ENCODE measurements around the gene FBXO34. TPM values are rescaled to one million over a fixed set of nuclear protein-coding genes. Genes with fewer than 3 reads are reported as not detected.

Gene FBXO34
- total RNA-seq, 2 experiments from 2014 or later, result 28.3 to 29.7 TPM

DNA sequence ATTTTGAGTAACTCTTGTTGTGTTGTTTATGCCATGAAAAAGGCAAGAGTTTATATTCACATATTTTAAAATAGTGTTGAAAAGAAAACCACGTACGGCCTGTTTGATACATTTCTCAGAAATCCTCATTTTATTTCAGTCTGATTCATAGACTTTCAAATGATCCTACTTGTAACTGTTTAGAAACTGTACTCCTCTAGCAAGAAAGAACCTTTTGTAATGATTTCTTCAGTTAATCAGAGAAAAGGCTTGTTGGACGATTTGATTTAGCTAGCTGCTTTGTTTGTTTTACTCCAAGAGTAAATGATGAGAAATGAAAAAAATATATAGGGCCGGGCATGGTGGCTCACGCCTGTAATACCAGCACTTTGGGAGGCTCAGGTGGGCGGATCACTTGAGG lies 17.2 kb downstream of the FBXO34 start:
- Histone ChIP-seq H3K27me3 (ENCODE audit: control insufficient read depth in 1 of 2, insufficient read depth in 2 of 2, low read length in 2 of 2) (no peaks in the 10 kb centered on the region), H3K9me3 (ENCODE audit: control insufficient read depth in 1 of 2, insufficient read depth in 1 of 2, low read length in 2 of 2) (no peaks in the 10 kb centered on the region), H3K36me3 (ENCODE audit: insufficient read depth, low read length) (no peaks in the 10 kb centered on the region), H3K4me1 (ENCODE audit: insufficient read depth, low read length) (peaks cover 12% of the 10 kb centered on the region), H3K4me3 (ENCODE audit: low read length) (no peak overlapping the region), H3K27ac (ENCODE audit: low read depth in 1 of 2, low read length in 2 of 2) (no peak overlapping the region)
- H3K27ac Mint-ChIP-seq, result no peak overlapping the region
- ATAC-seq (ENCODE audit: poor library complexity) (no peak), DNase-seq (no peak)
- no peaks in the 10 kb centered on the region for H3K27me3 Mint-ChIP-seq
- H3K36me3 Mint-ChIP-seq (ENCODE audit: low read depth), result no peaks in the 10 kb centered on the region
- H3K4me3 Mint-ChIP-seq, result no peak overlapping the region
- POLR2A ChIA-PET, result interaction anchor here (0.9 kb wide), 1 partner anchor 10 kb away, joined by 3 read pairs; no protein-coding TSS in a partner anchor
- CTCF ChIA-PET, result interaction anchor here (0.6 kb wide), 1 partner anchor 9 kb away, joined by 3 read pairs; no protein-coding TSS in a partner anchor
- TF ChIP-seq, protein P1, sequence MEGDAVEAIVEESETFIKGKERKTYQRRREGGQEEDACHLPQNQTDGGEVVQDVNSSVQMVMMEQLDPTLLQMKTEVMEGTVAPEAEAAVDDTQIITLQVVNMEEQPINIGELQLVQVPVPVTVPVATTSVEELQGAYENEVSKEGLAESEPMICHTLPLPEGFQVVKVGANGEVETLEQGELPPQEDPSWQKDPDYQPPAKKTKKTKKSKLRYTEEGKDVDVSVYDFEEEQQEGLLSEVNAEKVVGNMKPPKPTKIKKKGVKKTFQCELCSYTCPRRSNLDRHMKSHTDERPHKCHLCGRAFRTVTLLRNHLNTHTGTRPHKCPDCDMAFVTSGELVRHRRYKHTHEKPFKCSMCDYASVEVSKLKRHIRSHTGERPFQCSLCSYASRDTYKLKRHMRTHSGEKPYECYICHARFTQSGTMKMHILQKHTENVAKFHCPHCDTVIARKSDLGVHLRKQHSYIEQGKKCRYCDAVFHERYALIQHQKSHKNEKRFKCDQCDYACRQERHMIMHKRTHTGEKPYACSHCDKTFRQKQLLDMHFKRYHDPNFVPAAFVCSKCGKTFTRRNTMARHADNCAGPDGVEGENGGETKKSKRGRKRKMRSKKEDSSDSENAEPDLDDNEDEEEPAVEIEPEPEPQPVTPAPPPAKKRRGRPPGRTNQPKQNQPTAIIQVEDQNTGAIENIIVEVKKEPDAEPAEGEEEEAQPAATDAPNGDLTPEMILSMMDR (IDR thresholded peaks at IDR 0.05), result no peak
- peaks cover 62% of the 10 kb centered on the region for H3K4me1 Mint-ChIP-seq (ENCODE audit: low read depth)
- intact Hi-C loops (cut with DNase I, micrococcal nuclease), result no loop called here
- no peaks in the 10 kb centered on the region for H3K9me3 Mint-ChIP-seq

DNA sequence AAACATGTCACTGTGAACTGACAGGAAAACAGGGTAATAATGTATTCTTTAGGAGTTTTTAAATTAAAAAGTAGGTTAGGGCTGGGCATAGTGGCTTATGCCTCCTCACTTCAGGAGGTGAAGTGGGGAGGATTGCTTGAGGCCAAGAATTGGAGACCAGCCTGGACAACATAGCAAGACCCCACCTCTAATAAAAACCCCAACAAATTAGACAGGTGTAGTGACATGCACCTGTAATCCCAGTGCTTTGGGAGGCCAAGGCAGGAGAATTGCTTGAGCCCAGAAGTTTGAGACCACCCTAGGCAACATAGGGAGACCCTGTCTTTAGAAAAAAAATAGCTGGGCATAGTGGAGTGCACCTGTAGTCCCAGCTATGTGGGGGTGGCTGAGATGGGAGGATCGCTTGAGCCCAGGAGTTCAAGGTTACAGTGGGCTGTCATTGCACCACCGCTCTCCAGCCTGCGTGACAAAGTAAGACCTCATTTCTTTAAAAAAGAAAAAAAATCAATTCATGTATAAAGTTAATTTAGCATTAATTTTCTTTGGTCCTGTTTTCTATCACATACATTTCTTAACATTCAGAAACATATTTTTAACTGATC lies 20.4 kb downstream of the FBXO34 start:
- no peaks in the 10 kb centered on the region for H3K27me3 ChIP-seq (ENCODE audit: control insufficient read depth in 1 of 2, insufficient read depth in 2 of 2, low read length in 2 of 2)
- CTCF ChIA-PET, result no interaction called here
- POLR2A ChIA-PET, result no interaction called here

DNA sequence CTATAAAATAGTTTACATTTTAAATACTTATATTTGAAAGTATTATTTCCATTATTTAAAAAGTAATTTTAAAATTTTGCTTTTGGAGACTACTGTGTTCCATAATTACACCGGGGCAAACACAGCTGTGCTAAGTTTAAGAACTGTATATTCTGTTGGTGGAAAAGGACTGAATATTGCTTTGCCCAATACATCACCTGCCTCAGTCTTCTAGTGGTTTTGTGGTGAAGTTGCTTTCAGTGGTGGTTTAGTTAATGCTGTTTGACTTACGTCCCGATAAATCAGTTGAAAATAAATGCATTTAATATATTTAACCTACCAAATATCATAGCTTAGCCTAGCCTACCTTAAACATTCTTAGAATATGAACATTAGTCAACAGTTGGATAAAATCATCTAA lies 23.4 kb downstream of the FBXO34 start:
- Mint-ChIP-seq H3K36me3 (ENCODE audit: low read depth) (peaks cover 10% of the 10 kb centered on the region), H3K27me3 (no peaks in the 10 kb centered on the region), H3K9me3 (no peaks in the 10 kb centered on the region), H3K4me3 (peak overlapping the region; percentile 31), H3K27ac (no peak overlapping the region), H3K4me1 (ENCODE audit: low read depth) (peaks cover 60% of the 10 kb centered on the region)
- DNase-seq, result peak in 1 of 14 experiments; percentile 27
- peaks cover 5% of the 10 kb centered on the region for H3K36me3 ChIP-seq (ENCODE audit: insufficient read depth, low read length)
- CTCF ChIA-PET, result interaction anchor here (1.0 to 1.3 kb wide), 3 partner anchors 14 to 24 kb away, joined by 3 to 4 read pairs (median 3); no protein-coding TSS in a partner anchor
- no peaks in the 10 kb centered on the region for H3K27me3 ChIP-seq (ENCODE audit: control insufficient read depth in 1 of 2, insufficient read depth in 2 of 2, low read length in 2 of 2)
- peaks cover 19% of the 10 kb centered on the region for H3K4me1 ChIP-seq (ENCODE audit: insufficient read depth, low read length)
- intact Hi-C loops (cut with DNase I, micrococcal nuclease), result no loop called here
- ATAC-seq (ENCODE audit: poor library complexity), result peak; percentile 58
- H3K9me3 ChIP-seq (ENCODE audit: control insufficient read depth in 1 of 2, insufficient read depth in 1 of 2, low read length in 2 of 2), result no peaks in the 10 kb centered on the region
- no peak overlapping the region for H3K4me3 ChIP-seq (ENCODE audit: low read length)
- POLR2A ChIA-PET, result interaction anchor here (1.2 kb wide), 1 partner anchor 22 kb away, joined by 3 read pairs; no protein-coding TSS in a partner anchor
- no peak overlapping the region for H3K27ac ChIP-seq (ENCODE audit: low read depth in 1 of 2, low read length in 2 of 2)
- TF ChIP-seq, protein P1 (IDR thresholded peaks at IDR 0.05), result no peak

More for the DNA sequence above, 20.4 kb downstream of the FBXO34 start:
- Mint-ChIP-seq H3K27ac (peak overlapping the region; percentile 9), H3K4me3 (no peak overlapping the region), H3K9me3 (no peaks in the 10 kb centered on the region), H3K4me1 (ENCODE audit: low read depth) (peaks cover 67% of the 10 kb centered on the region), H3K27me3 (no peaks in the 10 kb centered on the region), H3K36me3 (ENCODE audit: low read depth) (no peaks in the 10 kb centered on the region)
- Histone ChIP-seq H3K9me3 (ENCODE audit: control insufficient read depth in 1 of 2, insufficient read depth in 1 of 2, low read length in 2 of 2) (no peaks in the 10 kb centered on the region), H3K27ac (ENCODE audit: low read depth in 1 of 2, low read length in 2 of 2) (no peak overlapping the region), H3K36me3 (ENCODE audit: insufficient read depth, low read length) (no peaks in the 10 kb centered on the region), H3K4me3 (ENCODE audit: low read length) (no peak overlapping the region), H3K4me1 (ENCODE audit: insufficient read depth, low read length) (peaks cover 13% of the 10 kb centered on the region)
- DNase-seq (no peak), ATAC-seq (ENCODE audit: poor library complexity) (no peak)
- TF ChIP-seq, protein P1 (IDR thresholded peaks at IDR 0.05), result no peak
- intact Hi-C loops (cut with DNase I, micrococcal nuclease), result no loop called here

All from CD4-positive, alpha-beta T cell (primary cell).